ENCODE measurements around the gene IFNA5.

- TF ChIP-seq CTCF (conservative IDR thresholded peaks at IDR 0.05 in 1 of 2, IDR thresholded peaks at IDR 0.05 in 1 of 2; ENCODE audit: extremely low read depth in 1 of 2, insufficient read depth in 1 of 2, low read depth in 1 of 2, low read length in 2 of 2) (no peak), EZH2 (IDR thresholded peaks at IDR 0.05; ENCODE audit: borderline replicate concordance, low read length) (no peak)
These were observed 9.1 kb downstream of the IFNA5 start for GRCh38 chr9:21295992-21296391.
